Activated CD4-positive, alpha-beta T cell treated with anti-CD3 and anti-CD28 coated beads, Interleukin-2, amount 10 ng/mL, durations not matched to agents 24 days and 14 days (primary cell): ENCODE data around the gene RRP15. TPM values are rescaled to one million over a fixed set of nuclear protein-coding genes. Genes with fewer than 3 reads are reported as not detected.

Experiments used
- DNase-seq: peaks from one replicate; pipeline ENCODE4 v3.0.0; 2022
- H3K27ac Mint-ChIP-seq: one replicate; pipeline ENCODE4 v1.8.0; 2022; ENCODE audit warnings: mild to moderate bottlenecking, mixed read lengths
- H3K27me3 Mint-ChIP-seq: one replicate; pipeline ENCODE4 v1.8.0; 2022; ENCODE audit warnings: mixed read lengths
- H3K36me3 Mint-ChIP-seq: one replicate; pipeline ENCODE4 v1.8.0; 2022; ENCODE audit warnings: low read depth, mild to moderate bottlenecking, mixed read lengths
- H3K4me1 Mint-ChIP-seq: one replicate; pipeline ENCODE4 v1.8.0; 2021; ENCODE audit warnings: mixed read lengths
- H3K4me3 Mint-ChIP-seq: one replicate; pipeline ENCODE4 v1.8.0; 2022; ENCODE audit warnings: mild to moderate bottlenecking, moderate library complexity, mixed read lengths
- H3K9me3 Mint-ChIP-seq: one replicate; pipeline ENCODE4 v1.8.0; 2021; ENCODE audit warnings: mixed read lengths
- intact Hi-C: fragments of 100-400 bp; cut with micrococcal nuclease; formaldehyde crosslinking; loops from one replicate; pipeline ENCODE4 v1.15.1; 2023
- total RNA-seq: library from RNA; stranded (reverse); gene quantifications from 2 replicates; pipeline ENCODE4 v1.2.3, GENCODE V29; 2022

RRP15 gene
- total RNA-seq, 1 donor from 2014 or later, result 44.7 TPM

DNA sequence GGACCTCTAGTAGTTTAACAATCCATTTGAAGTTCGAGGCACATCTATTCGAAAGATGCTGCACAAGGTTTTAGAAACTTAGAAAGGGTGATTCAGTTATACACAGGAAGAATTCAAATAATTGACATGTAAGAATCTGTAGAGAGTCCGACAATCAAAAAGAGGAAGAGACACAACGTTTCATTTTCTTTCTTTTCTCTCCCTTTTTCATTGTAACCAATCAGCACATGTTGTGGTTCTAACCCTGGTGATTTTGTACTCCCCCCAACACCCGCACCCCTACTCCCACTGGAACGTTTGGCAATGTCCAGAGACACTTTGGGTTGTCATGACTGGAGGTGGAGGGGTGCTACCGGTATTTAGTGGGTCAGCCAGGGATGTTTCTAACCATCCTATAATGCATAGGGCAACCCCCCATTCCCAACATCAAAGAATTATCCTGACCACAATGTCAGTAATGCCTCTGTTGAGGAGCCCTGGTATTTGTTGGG lies 65.0 kb downstream of the RRP15 start:
- intact Hi-C loops, result no loop called here
- Mint-ChIP-seq H3K36me3 (no peaks in the 10 kb centered on the region), H3K27ac (no peak overlapping the region), H3K4me3 (no peak overlapping the region), H3K9me3 (no peaks in the 10 kb centered on the region), H3K27me3 (peaks cover 63% of the 10 kb centered on the region), H3K4me1 (peaks cover 21% of the 10 kb centered on the region)
- no peak for DNase-seq

DNA sequence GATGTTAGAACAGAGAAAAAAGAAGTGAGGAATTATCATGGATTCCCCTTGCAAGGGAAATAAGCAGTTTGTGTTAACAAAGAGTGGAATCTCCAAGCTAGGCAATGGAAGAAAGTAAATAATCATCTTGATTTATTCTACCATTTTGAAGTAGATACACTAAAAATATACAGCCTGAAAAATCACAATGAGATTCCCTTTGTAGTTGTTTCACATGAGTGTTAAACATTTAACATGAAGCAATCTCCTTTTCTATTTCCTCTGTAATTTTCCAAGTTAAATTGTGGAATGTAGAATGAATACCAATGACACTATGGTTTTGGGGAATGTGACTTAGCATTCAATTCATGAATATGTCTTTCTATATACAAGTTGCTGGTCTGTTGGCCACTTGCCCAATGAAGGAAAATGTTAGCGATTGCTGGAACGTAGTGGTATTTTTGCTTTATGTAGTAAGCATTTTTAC lies 65.7 kb downstream of the RRP15 start:
- H3K27me3 Mint-ChIP-seq, result peaks cover 63% of the 10 kb centered on the region
- no peaks in the 10 kb centered on the region for H3K9me3 Mint-ChIP-seq
- peak overlapping the region; percentile 34 for H3K4me3 Mint-ChIP-seq
- H3K4me1 Mint-ChIP-seq, result peaks cover 21% of the 10 kb centered on the region
- no peak overlapping the region for H3K27ac Mint-ChIP-seq
- no peaks in the 10 kb centered on the region for H3K36me3 Mint-ChIP-seq
- no peak for DNase-seq
- intact Hi-C loops, result loop anchor here (1.0 kb wide), 1 partner anchor 26 kb away; no protein-coding TSS in a partner anchor

DNA sequence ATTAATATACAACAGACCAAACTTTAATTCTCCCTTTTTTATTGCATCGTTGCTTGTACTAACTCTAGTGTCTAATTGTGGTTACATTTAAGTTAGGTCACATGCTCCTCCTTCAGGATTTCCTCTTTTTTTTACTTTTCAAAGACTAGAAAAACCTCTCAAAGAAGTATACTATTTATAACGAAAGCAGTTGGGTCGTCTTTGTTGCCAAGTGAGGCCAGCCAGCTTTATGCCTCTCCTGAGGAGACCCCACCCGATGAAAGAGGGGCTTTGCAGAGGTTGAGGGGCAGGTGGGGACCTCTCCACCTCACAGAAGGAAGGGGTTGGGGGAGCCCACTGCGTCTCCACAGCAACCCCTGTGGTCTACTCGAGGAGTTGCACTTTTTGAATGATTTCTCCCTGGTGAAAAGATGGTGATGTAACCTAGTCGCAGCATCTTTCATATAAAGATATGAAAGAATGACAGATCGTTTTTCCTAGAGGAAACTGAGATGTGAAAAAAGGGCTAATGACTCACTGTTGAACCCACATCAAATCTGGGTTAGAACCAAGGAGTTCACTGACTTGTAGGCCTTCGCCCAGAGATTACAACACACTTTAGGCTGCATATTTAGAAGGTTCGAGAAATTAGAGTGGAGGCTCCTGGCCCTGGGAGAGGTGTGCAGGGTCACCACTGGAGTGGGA lies 66.4 kb downstream of the RRP15 start:
- intact Hi-C loops, result loop anchor here (1.0 kb wide), 1 partner anchor 26 kb away; no protein-coding TSS in a partner anchor
- DNase-seq, result peak; percentile 61
- Mint-ChIP-seq H3K4me3 (peak overlapping the region; percentile 34), H3K9me3 (no peaks in the 10 kb centered on the region), H3K27ac (no peak overlapping the region), H3K36me3 (no peaks in the 10 kb centered on the region), H3K27me3 (peaks cover 58% of the 10 kb centered on the region), H3K4me1 (peaks cover 16% of the 10 kb centered on the region)

DNA sequence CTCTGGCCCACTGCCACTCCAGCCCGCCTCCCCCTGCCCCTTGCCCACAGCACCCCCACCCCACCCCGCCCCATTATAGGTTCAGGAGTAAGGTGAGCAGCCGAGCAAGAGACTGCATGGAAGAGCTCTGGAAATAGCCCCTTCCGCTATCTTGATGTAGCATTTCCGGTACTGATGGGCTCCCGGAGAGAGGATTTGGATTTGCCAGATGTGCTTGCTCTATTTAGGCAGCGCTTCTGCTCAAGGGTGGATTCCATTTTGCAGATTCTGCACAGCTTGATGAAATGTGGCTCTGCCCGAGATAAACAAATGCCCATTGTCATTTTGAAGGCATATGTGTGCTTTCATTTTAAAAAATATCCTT lies 67.0 kb downstream of the RRP15 start:
- intact Hi-C loops, result no loop called here
- Mint-ChIP-seq H3K9me3 (no peaks in the 10 kb centered on the region), H3K36me3 (no peaks in the 10 kb centered on the region), H3K4me3 (no peak overlapping the region), H3K27me3 (peaks cover 53% of the 10 kb centered on the region), H3K4me1 (peaks cover 11% of the 10 kb centered on the region), H3K27ac (no peak overlapping the region)
- DNase-seq, result no peak

DNA sequence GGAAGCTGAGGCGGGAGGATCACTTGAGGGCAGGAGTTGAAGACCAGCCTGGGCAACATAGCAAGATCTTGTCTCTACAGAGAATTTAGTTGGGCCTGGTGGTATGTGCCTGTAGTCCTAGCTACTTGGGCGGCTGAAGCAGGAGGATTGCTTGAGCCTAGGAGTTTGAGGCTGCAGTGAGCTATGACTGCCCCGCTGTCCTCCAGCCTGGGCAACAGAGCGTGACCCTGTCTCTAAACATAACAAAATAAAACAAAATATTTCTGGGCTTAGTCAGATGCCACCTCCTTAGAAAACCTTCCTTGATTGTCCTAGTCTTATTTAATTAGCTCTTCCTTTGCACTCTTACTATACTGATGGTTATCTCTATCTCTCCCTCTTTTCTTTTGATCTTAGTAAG lies 68.6 kb downstream of the RRP15 start:
- no peak for DNase-seq
- Mint-ChIP-seq H3K4me1 (peaks cover 7% of the 10 kb centered on the region), H3K9me3 (no peaks in the 10 kb centered on the region), H3K36me3 (no peaks in the 10 kb centered on the region), H3K27ac (no peak overlapping the region), H3K27me3 (peaks cover 38% of the 10 kb centered on the region), H3K4me3 (no peak overlapping the region)
- intact Hi-C loops, result no loop called here

DNA sequence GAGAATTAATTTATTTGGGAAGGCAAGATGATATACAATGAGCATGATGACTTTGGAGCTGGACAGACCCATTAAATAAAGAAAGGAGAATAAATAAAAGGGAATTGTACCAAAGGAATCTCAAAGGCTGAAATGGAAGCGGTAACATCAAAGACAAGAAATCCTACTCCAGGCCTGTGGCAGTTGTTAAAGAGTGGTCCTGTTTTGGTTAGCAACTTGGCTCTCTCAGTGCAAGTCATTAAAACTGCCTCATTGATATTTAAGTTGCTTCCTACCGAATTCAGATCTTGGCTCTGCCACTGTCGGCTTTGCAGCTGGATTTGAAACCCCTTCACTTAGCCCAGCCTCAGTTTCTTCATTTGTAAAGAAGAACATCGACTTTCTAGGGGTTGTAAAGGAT lies 70.2 kb downstream of the RRP15 start:
- H3K9me3 Mint-ChIP-seq, result no peaks in the 10 kb centered on the region
- H3K27ac Mint-ChIP-seq, result no peak overlapping the region
- DNase-seq, result no peak
- peaks cover 29% of the 10 kb centered on the region for H3K27me3 Mint-ChIP-seq
- H3K4me1 Mint-ChIP-seq, result peaks cover 7% of the 10 kb centered on the region
- no peak overlapping the region for H3K4me3 Mint-ChIP-seq
- intact Hi-C loops, result no loop called here
- no peaks in the 10 kb centered on the region for H3K36me3 Mint-ChIP-seq

DNA sequence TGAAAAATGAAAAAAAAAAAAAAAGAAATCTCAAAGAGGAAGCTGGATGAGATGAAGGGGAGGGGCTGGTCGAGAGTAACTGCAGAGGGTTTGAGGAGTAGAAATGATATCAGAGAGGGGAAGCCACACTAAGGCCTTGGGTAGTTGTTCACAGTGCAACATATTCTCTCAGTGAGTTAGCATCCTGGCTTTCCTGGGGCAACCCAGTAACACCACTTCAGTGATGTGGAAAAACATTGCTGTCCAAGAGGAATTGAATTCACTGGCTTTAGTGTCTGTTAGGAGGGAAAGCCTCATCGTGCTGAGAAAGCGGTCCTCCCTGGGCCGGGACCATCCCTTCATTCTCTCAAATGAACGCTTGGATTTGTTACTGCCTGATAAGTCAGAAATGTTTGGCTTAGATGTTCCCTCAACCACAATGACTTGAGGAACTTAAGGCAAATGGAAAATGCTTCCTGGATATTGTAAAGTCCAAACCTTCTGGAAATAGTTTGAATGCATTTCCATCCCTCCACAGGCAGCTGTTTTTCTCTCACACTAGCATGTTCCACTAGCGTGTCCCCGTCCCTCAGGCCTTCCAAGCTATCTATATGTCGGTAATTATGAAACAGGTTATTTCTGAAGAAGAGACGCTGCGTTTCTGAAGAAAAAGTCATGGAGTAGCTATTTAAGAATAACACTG lies 72.3 kb downstream of the RRP15 start:
- Mint-ChIP-seq H3K4me3 (no peak overlapping the region), H3K27ac (no peak overlapping the region), H3K9me3 (no peaks in the 10 kb centered on the region), H3K27me3 (peaks cover 21% of the 10 kb centered on the region), H3K36me3 (no peaks in the 10 kb centered on the region), H3K4me1 (no peaks in the 10 kb centered on the region)
- no peak for DNase-seq
- intact Hi-C loops, result no loop called here

DNA sequence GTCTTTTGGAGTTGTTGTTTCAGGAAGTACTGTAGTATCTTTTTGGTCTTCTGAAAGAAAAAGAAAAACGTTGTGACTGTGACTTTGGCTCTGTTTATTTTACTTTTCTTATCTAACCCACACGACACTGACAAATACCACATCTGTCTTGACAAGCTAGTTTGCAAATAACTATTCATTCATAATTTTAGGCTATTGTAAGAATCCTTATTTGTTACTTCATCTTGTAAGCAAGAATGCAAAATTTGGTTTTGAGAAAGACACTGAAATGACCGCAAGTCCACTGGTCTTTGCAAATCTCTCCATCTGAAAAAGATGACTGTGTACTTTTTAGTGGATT lies 72.8 kb downstream of the RRP15 start:
- no peaks in the 10 kb centered on the region for H3K9me3 Mint-ChIP-seq
- peaks cover 20% of the 10 kb centered on the region for H3K27me3 Mint-ChIP-seq
- intact Hi-C loops, result no loop called here
- no peak overlapping the region for H3K27ac Mint-ChIP-seq
- H3K4me1 Mint-ChIP-seq, result no peaks in the 10 kb centered on the region
- no peaks in the 10 kb centered on the region for H3K36me3 Mint-ChIP-seq
- no peak overlapping the region for H3K4me3 Mint-ChIP-seq
- no peak for DNase-seq

DNA sequence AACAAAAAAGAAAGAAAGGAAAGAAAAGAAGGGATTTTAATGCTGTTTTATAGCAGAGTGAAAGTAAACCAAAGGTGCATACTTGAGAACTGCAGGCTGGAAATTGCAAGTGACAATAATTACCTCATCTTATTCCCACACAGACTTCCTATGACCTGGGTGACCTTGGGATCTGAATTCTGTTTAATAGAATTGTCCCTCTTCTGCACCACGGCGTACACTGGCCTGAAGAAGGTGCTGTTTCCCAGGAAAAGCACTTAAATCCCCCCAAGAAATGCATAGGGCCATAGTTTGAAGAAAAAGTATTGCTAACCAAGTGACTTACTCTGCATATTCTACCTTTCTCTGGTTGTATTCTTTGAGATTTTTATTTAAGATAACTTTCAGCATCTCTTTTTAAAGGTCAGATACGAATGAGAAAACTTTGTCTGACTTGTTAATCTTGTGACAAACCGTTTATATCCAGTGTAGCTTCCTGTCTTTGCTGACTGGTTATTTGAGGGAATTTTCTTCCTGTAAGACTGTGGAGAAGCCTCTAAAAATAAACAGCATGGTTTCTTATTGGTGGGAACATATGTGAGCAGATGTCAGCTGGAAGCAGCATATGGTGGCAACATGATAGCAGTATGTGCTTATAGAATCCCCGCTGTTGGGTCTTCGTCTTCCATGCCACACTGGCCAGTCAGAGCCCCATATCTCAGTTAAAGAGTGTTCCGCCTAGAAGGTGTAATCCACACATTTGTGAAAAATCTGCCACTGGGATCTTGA lies 76.4 kb downstream of the RRP15 start:
- H3K4me1 Mint-ChIP-seq, result no peaks in the 10 kb centered on the region
- no peak for DNase-seq
- no peaks in the 10 kb centered on the region for H3K36me3 Mint-ChIP-seq
- intact Hi-C loops, result no loop called here
- peaks cover 12% of the 10 kb centered on the region for H3K27me3 Mint-ChIP-seq
- no peak overlapping the region for H3K4me3 Mint-ChIP-seq
- H3K9me3 Mint-ChIP-seq, result no peaks in the 10 kb centered on the region
- H3K27ac Mint-ChIP-seq, result no peak overlapping the region

DNA sequence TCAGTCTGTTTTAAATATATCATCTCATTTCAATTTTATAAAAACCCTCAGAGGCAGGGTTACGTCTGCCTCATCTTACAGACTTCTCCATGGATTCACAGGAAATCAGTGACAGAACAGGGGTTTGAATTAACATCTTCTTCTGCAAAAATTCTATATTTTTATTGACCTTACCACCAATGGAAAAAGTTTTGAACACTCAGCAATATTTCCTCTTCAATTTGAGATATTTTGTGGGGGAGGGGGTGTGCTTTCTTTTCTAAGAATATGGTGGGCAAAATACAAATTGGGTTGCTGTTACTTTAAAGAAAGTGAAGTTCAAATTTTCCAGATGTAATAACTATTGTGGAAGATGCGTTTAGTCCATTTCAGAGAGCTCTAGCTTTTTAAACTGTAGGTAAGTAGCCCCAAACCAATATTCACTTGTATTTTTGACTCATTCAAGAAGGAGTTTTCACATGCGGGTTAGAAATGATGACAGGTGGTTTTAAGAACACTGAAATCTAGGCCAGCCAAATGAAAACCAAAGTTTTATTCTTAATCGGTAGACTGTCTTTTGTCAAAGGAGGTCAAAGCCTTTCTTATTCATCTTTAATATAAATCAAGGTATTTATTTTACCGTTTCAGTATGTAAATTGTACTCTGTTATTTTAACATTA lies 77.5 kb downstream of the RRP15 start:
- H3K27me3 Mint-ChIP-seq, result peaks cover 12% of the 10 kb centered on the region
- no peak overlapping the region for H3K27ac Mint-ChIP-seq
- H3K9me3 Mint-ChIP-seq, result no peaks in the 10 kb centered on the region
- H3K4me1 Mint-ChIP-seq, result no peaks in the 10 kb centered on the region
- H3K4me3 Mint-ChIP-seq, result no peak overlapping the region
- intact Hi-C loops, result no loop called here
- H3K36me3 Mint-ChIP-seq, result no peaks in the 10 kb centered on the region
- no peak for DNase-seq

DNA sequence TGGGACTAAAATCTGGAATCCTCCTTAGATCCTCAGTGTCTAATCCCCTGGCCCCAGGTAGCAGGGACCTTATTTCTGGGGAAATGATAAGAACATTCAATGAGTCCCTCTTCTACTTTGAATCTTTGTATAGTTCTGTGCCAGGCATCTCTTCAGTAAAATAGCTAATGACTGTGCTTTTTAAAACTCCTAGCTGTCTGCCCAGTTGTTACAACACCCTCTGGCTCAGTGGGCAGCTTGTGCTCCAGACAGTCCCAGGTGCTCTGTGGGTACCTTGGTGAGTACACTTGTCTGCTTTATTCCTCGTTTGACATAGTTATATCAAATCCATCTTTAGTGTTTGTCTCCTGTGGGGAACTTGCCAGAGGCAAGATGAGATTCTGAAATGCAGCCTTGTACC lies 78.0 kb downstream of the RRP15 start:
- Mint-ChIP-seq H3K4me3 (no peak overlapping the region), H3K9me3 (no peaks in the 10 kb centered on the region), H3K36me3 (no peaks in the 10 kb centered on the region), H3K27me3 (peaks cover 11% of the 10 kb centered on the region), H3K27ac (no peak overlapping the region), H3K4me1 (no peaks in the 10 kb centered on the region)
- intact Hi-C loops, result no loop called here
- DNase-seq, result no peak

DNA sequence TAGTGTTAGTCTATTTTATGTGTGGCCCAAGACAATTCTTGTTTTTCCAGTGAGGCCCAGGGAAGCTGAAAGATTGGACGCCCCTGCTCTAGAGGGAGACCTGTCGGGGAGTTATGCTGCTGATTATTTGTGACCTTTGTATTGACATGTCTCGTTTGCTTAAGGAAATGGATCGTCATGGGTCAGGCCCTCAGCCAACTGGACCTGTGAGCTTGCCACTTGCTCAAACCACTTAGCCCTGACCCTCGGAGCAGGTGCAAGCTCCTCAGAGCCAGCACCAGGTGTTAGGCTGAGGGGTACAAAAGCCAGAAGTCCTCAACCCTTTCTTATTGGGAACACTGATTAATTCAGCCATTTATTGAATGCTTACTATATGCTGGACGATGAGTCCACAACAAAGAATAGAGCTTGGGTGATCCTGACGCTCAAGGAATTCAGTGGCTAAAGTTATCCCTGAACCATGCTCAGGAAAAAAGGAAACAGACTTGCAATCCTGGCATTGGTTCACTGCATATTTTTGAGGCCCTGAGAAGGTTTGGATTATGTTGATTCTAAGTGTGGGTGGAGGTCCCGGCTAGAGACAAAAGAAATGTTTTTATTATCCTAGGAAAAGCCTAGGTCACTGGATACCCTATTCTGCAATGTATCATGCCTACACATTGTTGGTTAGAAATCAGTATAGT lies 79.1 kb downstream of the RRP15 start:
- intact Hi-C loops, result no loop called here
- no peak for DNase-seq

DNA sequence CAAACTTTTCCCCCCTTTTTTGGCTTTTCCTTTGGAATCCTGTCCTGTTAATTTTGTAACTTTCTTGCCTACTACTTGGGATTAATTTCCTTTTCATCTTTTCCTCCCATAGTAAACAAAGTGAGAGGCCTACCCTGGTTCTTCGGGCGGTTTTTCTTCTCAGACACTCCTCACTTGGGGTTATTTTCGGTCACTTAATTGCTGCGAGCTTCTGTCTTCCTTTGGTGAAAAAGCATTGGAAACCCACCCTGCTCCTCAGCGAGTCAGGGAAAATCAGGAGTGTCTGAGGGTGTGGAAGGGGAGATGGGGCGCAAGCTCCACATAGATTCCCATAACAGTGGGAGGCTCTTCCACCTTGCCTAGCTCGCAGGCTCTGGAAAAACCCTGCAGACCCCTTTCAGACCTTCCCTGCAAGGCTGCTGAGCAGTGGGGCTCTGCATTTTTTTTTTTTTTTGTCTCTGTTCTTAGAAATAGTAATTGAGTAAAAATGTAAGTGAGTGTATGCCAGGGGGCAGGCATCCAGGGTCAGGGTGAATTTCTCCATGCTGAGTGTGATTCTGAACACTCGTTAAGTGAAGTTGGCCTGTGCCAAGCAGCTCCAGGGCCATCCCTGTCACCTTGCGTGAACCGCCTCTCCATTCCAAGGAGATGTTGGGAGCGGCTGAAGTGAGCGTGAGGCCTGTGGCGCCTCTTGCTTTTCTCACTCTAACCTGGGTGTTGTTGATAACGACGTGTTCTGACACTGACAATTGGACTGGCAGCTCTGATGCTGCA lies 80.3 kb downstream of the RRP15 start:
- DNase-seq, result no peak
- Mint-ChIP-seq H3K4me3 (no peak overlapping the region), H3K27ac (no peak overlapping the region), H3K9me3 (no peaks in the 10 kb centered on the region), H3K4me1 (no peaks in the 10 kb centered on the region), H3K36me3 (no peaks in the 10 kb centered on the region), H3K27me3 (peaks cover 13% of the 10 kb centered on the region)
- intact Hi-C loops, result no loop called here

More for the DNA sequence above, 79.1 kb downstream of the RRP15 start:
- Mint-ChIP-seq H3K4me1 (no peaks in the 10 kb centered on the region), H3K27ac (no peak overlapping the region), H3K9me3 (no peaks in the 10 kb centered on the region), H3K36me3 (no peaks in the 10 kb centered on the region), H3K27me3 (peaks cover 10% of the 10 kb centered on the region), H3K4me3 (no peak overlapping the region)
